Right lobe of liver (tissue), 4 donors: ENCODE measurements around the gene NCF4.

ENCODE experiments used
- CTCF ChIP-seq, 4 donors: fragments of 200-600 bp in 3 of 4; fragments of 450-650 bp in 1 of 4; IDR thresholded peaks; one replicate each; pipeline versions ENCODE4 v1.5.1 to v1.8.0; 2016 to 2022; ENCODE audit warnings: antibody characterized with exemption in 4 of 4, mild to moderate bottlenecking in 2 of 4
- POLR2A ChIP-seq: fragments of 450-650 bp; IDR thresholded peaks from one replicate; pipeline ENCODE4 v1.6.1; 2017; ENCODE audit warnings: antibody characterized with exemption, mild to moderate bottlenecking
- donor health status: DM: no; HTN: no; CAD: no.
- donor health status: DM: no; HTN: no; CAD: no.
- donor health status: DM: no; HTN: yes; CAD: no.

- TF ChIP-seq CTCF (IDR thresholded peaks at IDR 0.05) (no peak), POLR2A (no peak)
Measured at GRCh38 chr22:36850682-36851081, 10.1 kb upstream of the NCF4 start.
